ENCODE results near the gene GALR2. TPM values are rescaled to one million over a fixed set of nuclear protein-coding genes. Genes with fewer than 3 reads are reported as not detected.

GALR2 gene
- total and polyA plus RNA-seq, 2 experiments from 2014 or later: 0.55 TPM; not detected in 1

DNA sequence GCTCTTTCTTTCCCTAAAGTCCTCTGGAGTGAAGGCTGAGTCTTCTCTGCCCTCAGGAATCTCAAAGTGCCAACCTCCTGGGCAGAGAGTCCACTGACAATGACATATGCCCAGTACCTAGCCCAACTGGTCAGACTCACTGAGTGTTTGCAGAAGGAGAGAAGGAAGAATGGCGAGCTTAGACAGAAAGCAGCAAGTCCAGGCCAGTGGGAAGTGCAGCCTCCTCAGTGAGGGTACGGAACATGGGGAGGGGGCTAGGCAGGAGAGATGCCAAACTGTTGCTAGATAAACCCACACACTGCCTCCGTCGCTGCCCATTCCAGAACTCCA lies 28.3 kb downstream of the GALR2 start:
- no peak for DNase-seq (ENCODE audit: low read depth in 1 of 2, low spot score in 1 of 2)
- Histone ChIP-seq H3K36me3 (peaks cover 23% of the 10 kb centered on the region), H3K27me3 (no peaks in the 10 kb centered on the region), H3K27ac (peak overlapping the region; percentile 79), H3K9me3 (ENCODE audit: low read depth) (no peaks in the 10 kb centered on the region), H3K4me1 (ENCODE audit: low read depth) (peaks cover 5% of the 10 kb centered on the region), H3K4me3 (peak overlapping the region; percentile 64)
- TF ChIP-seq, protein P1, sequence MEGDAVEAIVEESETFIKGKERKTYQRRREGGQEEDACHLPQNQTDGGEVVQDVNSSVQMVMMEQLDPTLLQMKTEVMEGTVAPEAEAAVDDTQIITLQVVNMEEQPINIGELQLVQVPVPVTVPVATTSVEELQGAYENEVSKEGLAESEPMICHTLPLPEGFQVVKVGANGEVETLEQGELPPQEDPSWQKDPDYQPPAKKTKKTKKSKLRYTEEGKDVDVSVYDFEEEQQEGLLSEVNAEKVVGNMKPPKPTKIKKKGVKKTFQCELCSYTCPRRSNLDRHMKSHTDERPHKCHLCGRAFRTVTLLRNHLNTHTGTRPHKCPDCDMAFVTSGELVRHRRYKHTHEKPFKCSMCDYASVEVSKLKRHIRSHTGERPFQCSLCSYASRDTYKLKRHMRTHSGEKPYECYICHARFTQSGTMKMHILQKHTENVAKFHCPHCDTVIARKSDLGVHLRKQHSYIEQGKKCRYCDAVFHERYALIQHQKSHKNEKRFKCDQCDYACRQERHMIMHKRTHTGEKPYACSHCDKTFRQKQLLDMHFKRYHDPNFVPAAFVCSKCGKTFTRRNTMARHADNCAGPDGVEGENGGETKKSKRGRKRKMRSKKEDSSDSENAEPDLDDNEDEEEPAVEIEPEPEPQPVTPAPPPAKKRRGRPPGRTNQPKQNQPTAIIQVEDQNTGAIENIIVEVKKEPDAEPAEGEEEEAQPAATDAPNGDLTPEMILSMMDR (IDR thresholded peaks at IDR 0.05; ENCODE audit: low read depth, low read length): no peak

DNA sequence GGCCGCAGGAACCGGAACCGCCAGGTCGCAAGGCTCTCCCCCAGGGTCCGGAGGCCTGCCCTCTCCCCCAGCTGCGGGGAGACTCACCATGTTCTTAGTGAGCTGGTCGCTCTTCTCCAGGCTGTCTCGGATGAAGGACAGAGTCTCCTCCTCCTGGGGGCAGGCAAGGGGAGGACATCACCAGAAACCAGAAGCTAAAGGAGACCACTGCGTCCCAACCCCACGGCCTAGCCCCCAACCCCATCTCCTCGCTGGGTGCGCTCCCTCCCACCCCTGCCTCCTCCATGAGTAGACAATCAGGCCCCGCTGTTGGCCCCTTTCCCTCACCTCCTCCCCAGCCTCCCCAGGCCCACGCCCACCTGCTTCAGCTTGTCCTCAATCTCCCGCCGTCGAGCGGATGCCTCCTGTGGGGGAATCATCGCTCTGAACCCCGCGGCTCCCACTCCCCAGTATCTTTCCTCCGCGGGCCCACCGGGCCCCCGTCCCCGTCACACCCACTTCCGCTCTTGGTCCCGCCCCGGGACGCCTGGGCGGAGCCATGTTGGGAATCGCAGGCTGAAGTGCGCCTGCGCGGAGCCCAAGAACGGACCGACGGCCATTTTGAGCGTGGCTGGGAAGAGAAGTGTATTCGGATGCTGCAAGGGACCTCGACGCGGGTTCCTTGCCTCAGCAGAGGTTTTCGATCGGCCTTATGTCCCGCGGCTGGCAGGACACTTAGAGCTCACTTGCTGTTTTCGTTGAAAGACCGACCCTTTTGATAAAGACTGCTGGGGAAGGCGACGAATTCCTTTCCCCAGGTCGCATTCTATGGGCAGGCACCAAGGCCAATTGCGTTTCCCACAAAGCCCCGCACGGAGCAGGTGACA lies 28.9 kb downstream of the GALR2 start, which contains the start of gene EXOC7:
TSS of gene EXOC7 (minus strand) at position 514 of the 866 bp plus-strand sequence. CDS start at position 419, 95 bp downstream.
- TF ChIP-seq, protein P1 (IDR thresholded peaks at IDR 0.05; ENCODE audit: low read depth, low read length): no peak
- Histone ChIP-seq H3K27me3 (no peaks in the 10 kb centered on the region), H3K4me3 (peak within 1 kb of the TSS; percentile 64), H3K36me3 (peaks cover 23% of the 10 kb centered on the region), H3K27ac (peak within 1 kb of the TSS; percentile 79), H3K9me3 (ENCODE audit: low read depth) (no peaks in the 10 kb centered on the region), H3K4me1 (ENCODE audit: low read depth) (peaks cover 5% of the 10 kb centered on the region)
- peak; percentile 92 to 97 for DNase-seq (ENCODE audit: low read depth in 1 of 2, low spot score in 1 of 2)

DNA sequence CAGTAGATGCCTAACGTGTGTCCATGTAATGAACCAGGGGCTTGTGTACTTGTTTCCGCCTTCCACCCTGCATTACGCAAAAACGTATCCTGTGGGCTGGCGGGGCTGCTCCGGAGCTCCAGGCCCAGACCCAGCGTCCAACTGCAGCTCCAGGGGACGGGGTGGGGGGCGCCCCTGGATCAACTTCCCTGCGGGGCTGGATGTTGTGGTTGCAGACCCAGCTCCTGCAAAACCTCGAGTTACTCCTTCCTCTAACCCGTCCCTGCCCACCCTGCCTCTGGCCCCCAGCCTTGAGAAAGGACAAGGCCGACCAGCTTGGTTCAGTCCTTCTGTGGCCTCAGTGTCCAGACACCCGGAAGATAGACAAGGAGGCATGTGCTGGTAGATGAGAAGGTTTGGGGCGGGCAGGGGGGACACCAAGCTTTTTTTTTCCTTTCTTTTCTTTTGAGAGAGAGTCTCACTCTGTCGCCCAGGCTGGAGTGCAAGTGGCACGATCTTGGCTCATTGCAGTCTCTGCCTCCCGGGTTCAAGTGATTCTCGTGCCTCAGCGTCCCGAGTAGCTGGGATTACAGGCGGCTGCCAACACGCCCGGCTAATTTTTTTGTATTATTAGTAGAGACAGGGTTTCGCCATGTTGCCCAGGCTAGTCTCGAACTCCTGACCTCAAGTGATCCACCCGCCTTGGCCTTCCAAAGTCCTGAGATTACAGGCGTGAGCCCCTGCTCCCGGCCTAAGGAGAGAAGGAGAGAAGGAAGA lies 29.7 kb downstream of the GALR2 start:
- peak overlapping the region; percentile 64 for H3K4me3 ChIP-seq
- H3K27me3 ChIP-seq: no peaks in the 10 kb centered on the region
- H3K9me3 ChIP-seq (ENCODE audit: low read depth): no peaks in the 10 kb centered on the region
- TF ChIP-seq, protein P1 (IDR thresholded peaks at IDR 0.05; ENCODE audit: low read depth, low read length): no peak
- H3K27ac ChIP-seq: peak overlapping the region; percentile 79
- no peak for DNase-seq (ENCODE audit: low read depth in 1 of 2, low spot score in 1 of 2)
- H3K4me1 ChIP-seq (ENCODE audit: low read depth): peaks cover 5% of the 10 kb centered on the region
- peaks cover 17% of the 10 kb centered on the region for H3K36me3 ChIP-seq

DNA sequence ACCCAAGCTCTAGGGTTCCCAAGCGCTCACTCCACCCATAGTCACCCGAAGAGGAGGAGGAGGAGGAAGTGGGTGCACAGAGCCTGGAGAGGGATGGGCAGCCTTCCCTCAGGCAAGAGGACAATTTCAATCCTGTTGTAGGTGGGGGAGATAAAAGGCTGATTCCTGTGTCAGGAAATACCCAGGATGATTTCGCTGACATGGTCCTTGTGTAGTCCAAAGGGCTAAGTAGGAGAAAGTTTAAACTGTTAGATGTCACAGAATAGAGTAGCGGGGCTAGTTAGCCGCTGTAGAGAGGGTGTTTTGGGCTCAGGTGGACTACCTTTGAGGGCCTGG lies 30.3 kb downstream of the GALR2 start:
- no peak for DNase-seq (ENCODE audit: low read depth in 1 of 2, low spot score in 1 of 2)
- TF ChIP-seq, protein P1 (IDR thresholded peaks at IDR 0.05; ENCODE audit: low read depth, low read length): no peak
- Histone ChIP-seq H3K4me1 (ENCODE audit: low read depth) (peaks cover 5% of the 10 kb centered on the region), H3K36me3 (peaks cover 12% of the 10 kb centered on the region), H3K27me3 (no peaks in the 10 kb centered on the region), H3K4me3 (no peak overlapping the region), H3K9me3 (ENCODE audit: low read depth) (no peaks in the 10 kb centered on the region), H3K27ac (no peak overlapping the region)

DNA sequence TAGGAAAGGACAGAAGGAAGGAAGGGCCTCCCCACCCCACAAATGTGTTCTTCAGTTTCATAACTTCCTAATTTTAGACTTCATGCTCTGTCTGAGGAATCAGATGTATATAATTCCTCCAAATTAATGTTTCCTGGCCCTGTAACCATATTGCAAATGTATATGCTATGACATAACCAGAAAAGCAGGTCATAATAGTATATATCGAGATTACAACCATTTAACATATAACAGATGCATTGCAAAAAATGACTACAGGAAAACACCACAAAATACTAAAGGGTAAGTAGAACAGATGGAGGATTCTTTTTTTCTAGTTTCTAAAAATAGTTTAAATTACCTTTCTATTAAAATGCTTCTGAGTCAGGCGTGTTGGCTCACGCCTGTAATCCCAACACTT lies 32.1 kb downstream of the GALR2 start:
- TF ChIP-seq, protein P1 (IDR thresholded peaks at IDR 0.05; ENCODE audit: low read depth, low read length): no peak
- Histone ChIP-seq H3K27ac (no peak overlapping the region), H3K27me3 (no peaks in the 10 kb centered on the region), H3K4me3 (no peak overlapping the region), H3K36me3 (peaks cover under 1% of the 10 kb centered on the region), H3K9me3 (ENCODE audit: low read depth) (no peaks in the 10 kb centered on the region), H3K4me1 (ENCODE audit: low read depth) (peaks cover 5% of the 10 kb centered on the region)
- DNase-seq (ENCODE audit: low read depth in 1 of 2, low spot score in 1 of 2): no peak

Data from cardiac muscle cell (in vitro differentiated cells and primary cell).